OCI-LY3 (cell line): ENCODE data around the gene CAPN14.

Experiments
- CTCF ChIP-seq: fragments of 200-600, 300-600 bp; sonication (generic); IDR thresholded peaks from 2 replicates; pipeline ENCODE4 v1.5.1; 2014; ENCODE audit warnings: antibody characterized with exemption, low read length, low read depth
- EZH2phosphoT487 ChIP-seq: fragments of 200-600 bp; shearing (Covaris generic); IDR thresholded peaks from 2 replicates; pipeline ENCODE4 v1.6.1; 2018; ENCODE audit warnings: antibody characterized with exemption, mixed run types, low read depth

DNA sequence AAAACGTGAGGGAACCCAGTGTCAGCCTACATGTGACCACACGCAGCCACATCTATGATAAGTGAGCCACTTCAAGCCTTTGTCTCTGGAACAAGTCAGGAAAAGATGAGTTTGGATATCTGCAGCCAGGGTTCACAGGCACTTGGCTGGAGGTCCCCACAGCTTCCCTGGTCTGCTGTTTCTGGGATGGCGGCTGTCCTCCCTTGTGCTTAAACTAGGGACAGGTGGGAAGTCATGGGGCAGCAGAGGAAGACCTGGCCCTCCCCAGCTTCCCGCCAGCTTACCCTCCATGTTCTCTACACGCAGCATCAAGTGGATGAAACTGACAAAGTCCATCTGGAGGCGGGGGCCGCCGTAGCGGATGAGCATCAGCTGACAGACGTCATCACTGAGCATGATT lies 40.6 kb downstream of the CAPN14 start:
- TF ChIP-seq CTCF: no peak
- TF ChIP-seq EZH2phosphoT487: no peak
